ENCODE measurements around the gene GRIK4. TPM values are rescaled to one million over a fixed set of nuclear protein-coding genes. Genes with fewer than 3 reads are reported as not detected.
"Not testable (repeated sequence)": the region's sequence is repeated elsewhere in the genome, so short reads cannot be mapped to it uniquely, and the experiment has no call there.

Gene GRIK4
- total and polyA plus RNA-seq, 2 of the 4 experiments (the other 2 are of a cell fraction): 0.18 to 0.38 TPM

DNA sequence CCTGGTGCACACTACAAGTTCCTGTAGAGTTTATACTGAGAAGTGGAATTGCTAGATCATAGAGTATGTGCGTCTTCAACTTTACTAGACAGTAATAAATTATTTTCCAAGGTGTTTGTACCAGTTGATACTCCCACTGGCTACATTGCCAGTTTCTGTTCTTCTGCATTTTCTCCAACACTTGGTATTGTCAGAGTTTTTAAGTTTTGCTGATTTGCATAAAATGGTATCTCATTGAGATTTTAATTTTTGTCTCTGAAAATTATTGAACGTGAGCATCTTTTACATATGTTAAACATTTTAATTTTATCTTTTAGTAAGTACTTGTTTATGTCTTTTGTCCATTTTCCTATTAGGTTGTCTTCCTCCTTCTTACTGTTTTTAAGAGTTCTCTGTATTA is 519.6 kb downstream of the GRIK4 start:
- no peak overlapping the region for H4K91ac ChIP-seq (ENCODE audit: insufficient read depth, low read depth, low read length)
- H2BK15ac ChIP-seq (ENCODE audit: low read depth, low read length): no peak overlapping the region
- dilution Hi-C loops (cut with HindIII; ENCODE audit: low sequenced_read_pairs, unreplicated experiment) (no loop called here), in situ Hi-C loops (cut with MboI; ENCODE audit: low sequenced_read_pairs) (no loop called here), intact Hi-C loops (cut with micrococcal nuclease) (no loop called here)
- no peaks in the 10 kb centered on the region for H3K4me1 ChIP-seq (ENCODE audit: control insufficient read depth, insufficient read depth, low read length)
- H2AFZ ChIP-seq (replicated peaks; ENCODE audit: low read length, poor library complexity): no peak overlapping the region
- no peak overlapping the region for H4K8ac ChIP-seq (ENCODE audit: low read depth in 2 of 2, low read length in 2 of 2)
- no peak overlapping the region for H2AK5ac ChIP-seq (ENCODE audit: low read depth, low read length)
- H2BK120ac ChIP-seq (ENCODE audit: low read depth, low read length): no peak overlapping the region
- no peak overlapping the region for H4K5ac ChIP-seq (ENCODE audit: low read depth, low read length)
- no CpG with 5 or more reads among the region's 2 CpGs for WGBS, 2 experiments (ENCODE audit: extremely low coverage in 2 of 2, insufficient read length in 1 of 2)
- no peaks in the 10 kb centered on the region for H3K27me3 ChIP-seq (ENCODE audit: control insufficient read depth, insufficient read depth, low read length)
- H3K27ac ChIP-seq (ENCODE audit: insufficient read depth, low read length): no peak overlapping the region
- no peak overlapping the region for H2BK5ac ChIP-seq (ENCODE audit: low read depth, low read length, poor library complexity, severe bottlenecking)
- no peak for TF ChIP-seq MXI1 (IDR thresholded peaks at IDR 0.05; ENCODE audit: borderline replicate concordance, low read depth, low read length)
- no peak overlapping the region for H3K23ac ChIP-seq (ENCODE audit: low read depth, low read length)
- no peak overlapping the region for H3K56ac ChIP-seq (ENCODE audit: extremely low read depth, insufficient read depth, low read length)
- H3K4me3 ChIP-seq (ENCODE audit: insufficient read depth, low read depth, low read length): no peak overlapping the region
- H3K9me1 ChIP-seq (ENCODE audit: insufficient read depth, low read length): no peaks in the 10 kb centered on the region
- POLR2A ChIA-PET (ENCODE audit: unreplicated experiment): no interaction called here
- no peak for DNase-seq
- CTCF ChIA-PET: no interaction called here
- H3K9ac ChIP-seq (ENCODE audit: low read depth, low read length): no peak overlapping the region
- no peak overlapping the region for H3K18ac ChIP-seq (ENCODE audit: low read depth, low read length)
- H3K4ac ChIP-seq (ENCODE audit: low read depth, low read length): no peak overlapping the region
- peaks cover 34 to 45% of the 10 kb centered on the region in 2 experiments for H3K79me1 ChIP-seq (ENCODE audit: low read depth in 1 of 2, low read length in 2 of 2)
- H2AK9ac ChIP-seq (replicated peaks; ENCODE audit: low read depth, low read length, poor library complexity): no peak overlapping the region
- no peak overlapping the region for H3K14ac ChIP-seq (replicated peaks; ENCODE audit: low read depth, low read length)
- H4K20me1 ChIP-seq (ENCODE audit: insufficient read depth, low read length): peaks cover 14% of the 10 kb centered on the region; the same call in 1 of the 2 replicates
- H3K9me3 ChIP-seq (ENCODE audit: control insufficient read depth, insufficient read depth, low read length): no peaks in the 10 kb centered on the region
- H3K36me3 ChIP-seq (ENCODE audit: control insufficient read depth, insufficient read depth, low read length): no peaks in the 10 kb centered on the region
- no peak overlapping the region for H2BK20ac ChIP-seq (ENCODE audit: low read depth, low read length)
- no TSS peak for BruUV-seq (replicated peaks)
- ATAC-seq (ENCODE audit: low read depth): no peak
- no peak overlapping the region for H3K4me2 ChIP-seq (ENCODE audit: low read depth, low read length)

- H2AK9ac ChIP-seq (replicated peaks; ENCODE audit: low read depth, low read length, poor library complexity); H3K56ac ChIP-seq (ENCODE audit: extremely low read depth, insufficient read depth, low read length); BruUV-seq (replicated peaks); H2AK5ac ChIP-seq (ENCODE audit: low read depth, low read length); H3K9me3 ChIP-seq (ENCODE audit: control insufficient read depth, insufficient read depth, low read length); H3K4me3 ChIP-seq (ENCODE audit: insufficient read depth, low read depth, low read length); H3K9me1 ChIP-seq (ENCODE audit: insufficient read depth, low read length); H2BK120ac ChIP-seq (ENCODE audit: low read depth, low read length); DNase-seq; H2AFZ ChIP-seq (replicated peaks; ENCODE audit: low read length, poor library complexity); ATAC-seq (ENCODE audit: low read depth); H3K36me3 ChIP-seq (ENCODE audit: control insufficient read depth, insufficient read depth, low read length); H3K27me3 ChIP-seq (ENCODE audit: control insufficient read depth, insufficient read depth, low read length); dilution Hi-C loops (cut with HindIII; ENCODE audit: low sequenced_read_pairs, unreplicated experiment); H3K4me1 ChIP-seq (ENCODE audit: control insufficient read depth, insufficient read depth, low read length); H4K8ac ChIP-seq (ENCODE audit: low read depth in 2 of 2, low read length in 2 of 2); in situ Hi-C loops (cut with MboI; ENCODE audit: low sequenced_read_pairs); intact Hi-C loops (cut with micrococcal nuclease); CTCF ChIA-PET; H3K4me2 ChIP-seq (ENCODE audit: low read depth, low read length); H3K27ac ChIP-seq (ENCODE audit: insufficient read depth, low read length); H3K23ac ChIP-seq (ENCODE audit: low read depth, low read length); H4K91ac ChIP-seq (ENCODE audit: insufficient read depth, low read depth, low read length); POLR2A ChIA-PET (ENCODE audit: unreplicated experiment); H4K5ac ChIP-seq (ENCODE audit: low read depth, low read length); H3K14ac ChIP-seq (replicated peaks; ENCODE audit: low read depth, low read length); H3K18ac ChIP-seq (ENCODE audit: low read depth, low read length); H2BK20ac ChIP-seq (ENCODE audit: low read depth, low read length); H3K9ac ChIP-seq (ENCODE audit: low read depth, low read length); H2BK5ac ChIP-seq (ENCODE audit: low read depth, low read length, poor library complexity, severe bottlenecking); H2BK15ac ChIP-seq (ENCODE audit: low read depth, low read length); H3K4ac ChIP-seq (ENCODE audit: low read depth, low read length): not testable (repeated sequence)
- WGBS, 2 experiments (ENCODE audit: extremely low coverage in 2 of 2, insufficient read length in 1 of 2): no CpG with 5 or more reads among the region's 4 CpGs
- peaks cover 19% of the 10 kb centered on the region; the same call in 1 of the 2 replicates for H4K20me1 ChIP-seq (ENCODE audit: insufficient read depth, low read length)
- H3K79me1 ChIP-seq (ENCODE audit: low read depth in 1 of 2, low read length in 2 of 2): peaks cover 34 to 47% of the 10 kb centered on the region in 2 experiments
Measured at GRCh38 chr11:121031648-121032047, 520.1 kb downstream of the GRIK4 start.
